ENCODE data around the gene RAB6D. TPM values are rescaled to one million over a fixed set of nuclear protein-coding genes. Genes with fewer than 3 reads are reported as not detected.
"Not testable (repeated sequence)": the region's sequence is repeated elsewhere in the genome, so short reads cannot be mapped to it uniquely, and the experiment has no call there.

Gene RAB6D
- total RNA-seq, 1 experiment from 2014 or later: 0.17 TPM

DNA sequence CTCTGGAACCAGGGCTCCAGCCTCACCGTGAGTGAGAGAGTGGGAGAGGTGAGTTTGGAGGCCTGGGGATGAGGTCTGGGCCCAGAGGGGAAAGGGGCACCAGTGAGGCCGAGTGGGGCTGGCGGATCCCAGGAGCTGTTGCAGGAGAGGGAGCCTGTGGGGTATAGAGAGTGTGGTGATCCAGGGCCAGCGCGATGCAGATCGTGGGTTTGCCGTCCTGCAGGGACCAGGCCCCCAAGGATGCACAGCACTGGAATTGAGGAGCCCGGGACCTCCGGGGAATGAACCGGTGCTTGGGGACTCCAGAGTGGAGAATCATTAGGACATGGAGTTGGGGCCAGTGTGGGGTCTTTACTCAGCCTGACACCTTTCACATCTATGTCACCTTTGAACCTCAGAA lies 25.7 kb upstream of the RAB6D start:
- Histone ChIP-seq H3K4me2 (ENCODE audit: low read length) (no peak overlapping the region), H3K9ac (ENCODE audit: low read length) (no peak overlapping the region), H3K27ac (ENCODE audit: low read depth, low read length) (no peak overlapping the region), H4K20me1 (ENCODE audit: insufficient read depth) (no peaks in the 10 kb centered on the region), H3K27me3 (ENCODE audit: insufficient read depth, low read length) (0 out of 2 replicates have a peak, but pooled peaks cover 3% of the 10 kb centered on the region), H3K9me2 (ENCODE audit: insufficient read depth) (no peaks in the 10 kb centered on the region), H3K79me2 (ENCODE audit: insufficient read depth, low read length) (no peaks in the 10 kb centered on the region), H2AFZ (ENCODE audit: low read depth, low read length, poor library complexity, severe bottlenecking) (no peak overlapping the region), H3K4me1 (ENCODE audit: control insufficient read depth in 1 of 2, insufficient read depth in 2 of 2, low read length in 2 of 2) (no peaks in the 10 kb centered on the region), H3K36me3 (ENCODE audit: control insufficient read depth in 1 of 2, insufficient read depth in 2 of 2, low read length in 2 of 2) (no peaks in the 10 kb centered on the region), H3K9me3 (ENCODE audit: control insufficient read depth in 1 of 2, insufficient read depth in 1 of 2, low read depth in 1 of 2, low read length in 2 of 2) (no peaks in the 10 kb centered on the region), H3K4me3 (replicated peaks in 1 of 2; ENCODE audit: low read depth in 1 of 2, low read length in 2 of 2) (no peak overlapping the region)
- DNase-seq (ENCODE audit: low read depth, low spot score): no peak
- POLR2A ChIA-PET: no interaction called here
- TF ChIP-seq FOSL1 (IDR thresholded peaks at IDR 0.05; ENCODE audit: low read depth): no peak
- no peak for TF ChIP-seq POLR2AphosphoS5 (IDR thresholded peaks at IDR 0.05; ENCODE audit: low read depth, low read length)
- TF ChIP-seq, protein P1, sequence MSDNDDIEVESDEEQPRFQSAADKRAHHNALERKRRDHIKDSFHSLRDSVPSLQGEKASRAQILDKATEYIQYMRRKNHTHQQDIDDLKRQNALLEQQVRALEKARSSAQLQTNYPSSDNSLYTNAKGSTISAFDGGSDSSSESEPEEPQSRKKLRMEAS (IDR thresholded peaks at IDR 0.05): no peak
- TF ChIP-seq POLR2A (IDR thresholded peaks at IDR 0.05; ENCODE audit: borderline replicate concordance, extremely low read depth, insufficient read depth, insufficient read length): no peak
- TF ChIP-seq, protein P2, sequence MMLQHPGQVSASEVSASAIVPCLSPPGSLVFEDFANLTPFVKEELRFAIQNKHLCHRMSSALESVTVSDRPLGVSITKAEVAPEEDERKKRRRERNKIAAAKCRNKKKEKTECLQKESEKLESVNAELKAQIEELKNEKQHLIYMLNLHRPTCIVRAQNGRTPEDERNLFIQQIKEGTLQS (IDR thresholded peaks at IDR 0.05): no peak
- TF ChIP-seq, protein P3, sequence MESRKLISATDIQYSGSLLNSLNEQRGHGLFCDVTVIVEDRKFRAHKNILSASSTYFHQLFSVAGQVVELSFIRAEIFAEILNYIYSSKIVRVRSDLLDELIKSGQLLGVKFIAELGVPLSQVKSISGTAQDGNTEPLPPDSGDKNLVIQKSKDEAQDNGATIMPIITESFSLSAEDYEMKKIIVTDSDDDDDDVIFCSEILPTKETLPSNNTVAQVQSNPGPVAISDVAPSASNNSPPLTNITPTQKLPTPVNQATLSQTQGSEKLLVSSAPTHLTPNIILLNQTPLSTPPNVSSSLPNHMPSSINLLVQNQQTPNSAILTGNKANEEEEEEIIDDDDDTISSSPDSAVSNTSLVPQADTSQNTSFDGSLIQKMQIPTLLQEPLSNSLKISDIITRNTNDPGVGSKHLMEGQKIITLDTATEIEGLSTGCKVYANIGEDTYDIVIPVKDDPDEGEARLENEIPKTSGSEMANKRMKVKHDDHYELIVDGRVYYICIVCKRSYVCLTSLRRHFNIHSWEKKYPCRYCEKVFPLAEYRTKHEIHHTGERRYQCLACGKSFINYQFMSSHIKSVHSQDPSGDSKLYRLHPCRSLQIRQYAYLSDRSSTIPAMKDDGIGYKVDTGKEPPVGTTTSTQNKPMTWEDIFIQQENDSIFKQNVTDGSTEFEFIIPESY (IDR thresholded peaks at IDR 0.05; ENCODE audit: extremely low read depth, insufficient replicate concordance, low read length): no peak
- no peak for TF ChIP-seq EGR1 (IDR thresholded peaks at IDR 0.05; ENCODE audit: low read depth)
- TF ChIP-seq, protein P4, sequence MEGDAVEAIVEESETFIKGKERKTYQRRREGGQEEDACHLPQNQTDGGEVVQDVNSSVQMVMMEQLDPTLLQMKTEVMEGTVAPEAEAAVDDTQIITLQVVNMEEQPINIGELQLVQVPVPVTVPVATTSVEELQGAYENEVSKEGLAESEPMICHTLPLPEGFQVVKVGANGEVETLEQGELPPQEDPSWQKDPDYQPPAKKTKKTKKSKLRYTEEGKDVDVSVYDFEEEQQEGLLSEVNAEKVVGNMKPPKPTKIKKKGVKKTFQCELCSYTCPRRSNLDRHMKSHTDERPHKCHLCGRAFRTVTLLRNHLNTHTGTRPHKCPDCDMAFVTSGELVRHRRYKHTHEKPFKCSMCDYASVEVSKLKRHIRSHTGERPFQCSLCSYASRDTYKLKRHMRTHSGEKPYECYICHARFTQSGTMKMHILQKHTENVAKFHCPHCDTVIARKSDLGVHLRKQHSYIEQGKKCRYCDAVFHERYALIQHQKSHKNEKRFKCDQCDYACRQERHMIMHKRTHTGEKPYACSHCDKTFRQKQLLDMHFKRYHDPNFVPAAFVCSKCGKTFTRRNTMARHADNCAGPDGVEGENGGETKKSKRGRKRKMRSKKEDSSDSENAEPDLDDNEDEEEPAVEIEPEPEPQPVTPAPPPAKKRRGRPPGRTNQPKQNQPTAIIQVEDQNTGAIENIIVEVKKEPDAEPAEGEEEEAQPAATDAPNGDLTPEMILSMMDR (IDR thresholded peaks at IDR 0.05 in 2 of 3, conservative IDR thresholded peaks at IDR 0.05 in 1 of 3; ENCODE audit: borderline replicate concordance in 1 of 3, insufficient read depth in 1 of 3, low read depth in 2 of 3, low read length in 2 of 3): no peak
- TF ChIP-seq CBX3 (IDR thresholded peaks at IDR 0.05; ENCODE audit: low read depth): no peak
- no peak for TF ChIP-seq SRF (IDR thresholded peaks at IDR 0.05; ENCODE audit: low read depth)
- CTCF ChIA-PET: no interaction called here
- intact Hi-C loops (cut with micrococcal nuclease): no loop called here
- ATAC-seq: no peak
- RAD21 ChIA-PET (ENCODE audit: low non-redundant PET in 1 of 2, low total read pairs in 2 of 2, uncharacterized antibody in 2 of 2, unreplicated experiment in 2 of 2): no interaction called here
- BruUV-seq (replicated peaks): no TSS peak

DNA sequence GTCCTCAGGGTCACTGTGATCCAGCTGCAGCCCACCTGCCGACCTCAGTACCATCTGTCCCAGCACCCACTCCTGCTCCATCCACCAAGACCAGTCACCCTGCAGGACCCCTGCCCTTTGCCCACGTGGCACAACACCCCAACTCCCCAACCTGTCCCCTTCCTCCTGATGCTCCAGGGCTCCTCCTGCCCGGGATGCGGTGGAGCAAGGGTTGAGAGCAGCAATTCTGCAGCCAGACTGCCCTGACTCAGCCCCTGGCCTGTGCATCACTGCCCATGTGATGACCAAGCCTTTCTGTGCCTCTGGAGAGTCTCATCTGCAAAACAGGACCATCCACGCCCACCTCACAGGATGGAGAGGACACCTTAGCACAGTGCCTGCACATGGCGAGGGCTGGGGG lies 24.9 kb upstream of the RAB6D start:
- RAD21 ChIA-PET (ENCODE audit: low non-redundant PET in 1 of 2, low total read pairs in 2 of 2, uncharacterized antibody in 2 of 2, unreplicated experiment in 2 of 2); POLR2A ChIA-PET; BruUV-seq (replicated peaks); H3K36me3 ChIP-seq (ENCODE audit: control insufficient read depth in 1 of 2, insufficient read depth in 2 of 2, low read length in 2 of 2); H3K27me3 ChIP-seq (ENCODE audit: insufficient read depth, low read length); H3K4me1 ChIP-seq (ENCODE audit: control insufficient read depth in 1 of 2, insufficient read depth in 2 of 2, low read length in 2 of 2); H3K4me2 ChIP-seq (ENCODE audit: low read length); H3K9me2 ChIP-seq (ENCODE audit: insufficient read depth); ATAC-seq; intact Hi-C loops (cut with micrococcal nuclease); H3K4me3 ChIP-seq (replicated peaks in 1 of 2; ENCODE audit: low read depth in 1 of 2, low read length in 2 of 2); H4K20me1 ChIP-seq (ENCODE audit: insufficient read depth); DNase-seq (ENCODE audit: low read depth, low spot score); H2AFZ ChIP-seq (ENCODE audit: low read depth, low read length, poor library complexity, severe bottlenecking); H3K27ac ChIP-seq (ENCODE audit: low read depth, low read length); H3K79me2 ChIP-seq (ENCODE audit: insufficient read depth, low read length); H3K9ac ChIP-seq (ENCODE audit: low read length); CTCF ChIA-PET; H3K9me3 ChIP-seq (ENCODE audit: control insufficient read depth in 1 of 2, insufficient read depth in 1 of 2, low read depth in 1 of 2, low read length in 2 of 2): not testable (repeated sequence)

DNA sequence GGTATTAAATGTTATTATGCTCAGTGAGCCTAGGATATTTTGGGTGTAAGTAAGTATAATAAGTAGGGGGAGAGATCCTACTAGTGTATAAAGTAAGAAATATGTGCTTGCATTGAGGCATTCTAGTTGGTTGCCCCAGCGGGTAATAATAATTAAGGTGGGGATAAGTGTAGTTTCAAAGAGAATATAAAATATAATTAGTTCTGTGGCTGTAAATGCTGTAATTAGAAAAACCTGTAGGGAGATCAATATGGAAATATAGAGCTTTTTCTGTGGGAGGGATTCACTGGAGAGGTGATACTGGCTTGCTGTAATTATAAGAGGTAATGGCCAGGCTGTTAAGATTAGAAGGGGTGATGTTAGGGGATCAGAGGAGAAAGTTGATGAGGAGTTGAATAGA lies 9.1 kb upstream of the RAB6D start:
- H3K4me1 ChIP-seq (ENCODE audit: control insufficient read depth in 1 of 2, insufficient read depth in 2 of 2, low read length in 2 of 2); H4K20me1 ChIP-seq (ENCODE audit: insufficient read depth); H3K9me2 ChIP-seq (ENCODE audit: insufficient read depth); BruUV-seq (replicated peaks); H3K9me3 ChIP-seq (ENCODE audit: control insufficient read depth in 1 of 2, insufficient read depth in 1 of 2, low read depth in 1 of 2, low read length in 2 of 2); H3K4me2 ChIP-seq (ENCODE audit: low read length); H3K27me3 ChIP-seq (ENCODE audit: insufficient read depth, low read length); CTCF ChIA-PET; RAD21 ChIA-PET (ENCODE audit: low non-redundant PET in 1 of 2, low total read pairs in 2 of 2, uncharacterized antibody in 2 of 2, unreplicated experiment in 2 of 2); H3K79me2 ChIP-seq (ENCODE audit: insufficient read depth, low read length); ATAC-seq; H2AFZ ChIP-seq (ENCODE audit: low read depth, low read length, poor library complexity, severe bottlenecking); intact Hi-C loops (cut with micrococcal nuclease); H3K36me3 ChIP-seq (ENCODE audit: control insufficient read depth in 1 of 2, insufficient read depth in 2 of 2, low read length in 2 of 2); H3K4me3 ChIP-seq (replicated peaks in 1 of 2; ENCODE audit: low read depth in 1 of 2, low read length in 2 of 2); DNase-seq (ENCODE audit: low read depth, low spot score); H3K27ac ChIP-seq (ENCODE audit: low read depth, low read length); POLR2A ChIA-PET; H3K9ac ChIP-seq (ENCODE audit: low read length): not testable (repeated sequence)
